H9 (cell line): ENCODE results near the gene KRT85. TPM values are rescaled to one million over a fixed set of nuclear protein-coding genes. Genes with fewer than 3 reads are reported as not detected.

Experiments used
- DNase-seq: peaks from one replicate; pipeline ENCODE4 v3.0.0-alpha.2; 2017
- H2AFZ ChIP-seq: one replicate; pipeline ENCODE4 v1.6.1; 2013; ENCODE audit warnings: mild to moderate bottlenecking, low read length, control low read depth, moderate library complexity
- H2AK5ac ChIP-seq: 2 replicates; pipeline ENCODE4 v1.6.1; 2013; ENCODE audit warnings: low read length, control low read depth, mixed read lengths; ENCODE audit not compliant: insufficient read length
- H2BK120ac ChIP-seq: one replicate; pipeline ENCODE4 v1.6.1; 2013; ENCODE audit warnings: low read depth, mild to moderate bottlenecking, low read length, control low read depth, inconsistent platforms; ENCODE audit not compliant: poor library complexity, severe bottlenecking
- H2BK12ac ChIP-seq: 2 replicates; pipeline ENCODE4 v1.6.1; 2013; ENCODE audit warnings: low read length, control low read depth, mixed read lengths, low read depth; ENCODE audit not compliant: insufficient read length
- H2BK15ac ChIP-seq: 2 replicates; pipeline ENCODE4 v1.6.1; 2013; ENCODE audit warnings: low read depth, low read length, control low read depth
- H2BK20ac ChIP-seq: one replicate; pipeline ENCODE4 v1.6.1; 2013; ENCODE audit warnings: low read depth, mild to moderate bottlenecking, low read length, control low read depth, inconsistent platforms; ENCODE audit not compliant: poor library complexity, severe bottlenecking
- H2BK5ac ChIP-seq: 2 replicates; pipeline ENCODE4 v1.6.1; 2013; ENCODE audit warnings: low read length, control low read depth, mixed read lengths; ENCODE audit not compliant: insufficient read length
- H3K14ac ChIP-seq: 2 replicates; pipeline ENCODE4 v1.6.1; 2013; ENCODE audit warnings: low read length, control low read depth; ENCODE audit not compliant: insufficient read depth
- H3K18ac ChIP-seq: 2 replicates; pipeline ENCODE4 v1.6.1; 2013; ENCODE audit warnings: low read depth, mild to moderate bottlenecking, mixed read lengths, low read length, control low read depth; ENCODE audit not compliant: insufficient read length
- H3K23ac ChIP-seq: 2 replicates; pipeline ENCODE4 v1.6.1; 2013; ENCODE audit warnings: low read length, control low read depth, mixed read lengths, low read depth; ENCODE audit not compliant: insufficient read length
- H3K23me2 ChIP-seq: 2 replicates; pipeline ENCODE4 v1.6.1; 2013; ENCODE audit warnings: low read depth, mild to moderate bottlenecking, mixed read lengths, low read length, control low read depth; ENCODE audit not compliant: insufficient read length, poor library complexity, severe bottlenecking
- H3K27ac ChIP-seq: 2 replicates; pipeline ENCODE4 v1.5.1; 2013; ENCODE audit warnings: low read length, control low read depth, mixed read lengths, low read depth; ENCODE audit not compliant: insufficient read length
- H3K27me3 ChIP-seq: 2 replicates; pipeline ENCODE4 v1.6.1; 2013; ENCODE audit warnings: low read length, control low read depth, inconsistent platforms; ENCODE audit not compliant: insufficient read depth
- H3K4ac ChIP-seq: 2 replicates; pipeline ENCODE4 v1.6.1; 2013; ENCODE audit warnings: low read depth, mild to moderate bottlenecking, control low read depth, inconsistent platforms, low read length, moderate library complexity
- H3K4me1 ChIP-seq: 2 replicates; pipeline ENCODE4 v1.6.1; 2013; ENCODE audit warnings: low read length, control low read depth, inconsistent platforms; ENCODE audit not compliant: insufficient read depth
- H3K4me2 ChIP-seq: 2 replicates; pipeline ENCODE4 v1.6.1; 2013; ENCODE audit warnings: low read length, control low read depth, mixed read lengths; ENCODE audit not compliant: insufficient read length, insufficient read depth
- H3K56ac ChIP-seq: 2 replicates; pipeline ENCODE4 v1.6.1; 2013; ENCODE audit warnings: low read depth, mild to moderate bottlenecking, mixed read lengths, low read length, control low read depth; ENCODE audit not compliant: insufficient read length
- H3K79me1 ChIP-seq: 2 replicates; pipeline ENCODE4 v1.6.1; 2013; ENCODE audit warnings: low read depth, mild to moderate bottlenecking, moderate library complexity, low read length, control low read depth, inconsistent platforms; ENCODE audit not compliant: insufficient read depth, poor library complexity, severe bottlenecking
- H3K79me2 ChIP-seq: 2 replicates; pipeline ENCODE4 v1.6.1; 2013; ENCODE audit warnings: low read length, control low read depth, inconsistent platforms; ENCODE audit not compliant: insufficient read depth
- H3K9ac ChIP-seq: 2 replicates; pipeline ENCODE4 v1.6.1; 2013; ENCODE audit warnings: low read length, control low read depth, mixed read lengths; ENCODE audit not compliant: insufficient read length; ENCODE audit errors: extremely low read depth
- H3K9me3 ChIP-seq: one replicate; pipeline ENCODE4 v1.6.1; 2013; ENCODE audit warnings: low read depth, low read length, inconsistent platforms; ENCODE audit not compliant: control insufficient read depth
- H3T11ph ChIP-seq: one replicate; pipeline ENCODE4 v1.6.1; 2013; ENCODE audit warnings: mild to moderate bottlenecking, low read length, control low read depth, inconsistent platforms
- H4K20me1 ChIP-seq: one replicate; pipeline ENCODE4 v1.6.1; 2013; ENCODE audit not compliant: control insufficient read depth, insufficient read length, insufficient read depth
- H4K5ac ChIP-seq: 2 replicates; pipeline ENCODE4 v1.6.1; 2013; ENCODE audit warnings: low read depth, mild to moderate bottlenecking, mixed read lengths, low read length, control low read depth; ENCODE audit not compliant: insufficient read length
- H4K8ac ChIP-seq: replicated peaks from 2 replicates; pipeline ENCODE4 v1.6.1; 2013; ENCODE audit warnings: low read length, control low read depth, mixed read lengths, low read depth; ENCODE audit not compliant: insufficient read length
- H4K91ac ChIP-seq: 2 replicates; pipeline ENCODE4 v1.6.1; 2013; ENCODE audit warnings: low read depth, mild to moderate bottlenecking, moderate library complexity, mixed read lengths, low read length, control low read depth; ENCODE audit not compliant: insufficient read length
- H3K27ac Mint-ChIP-seq, 3 experiments: 2 replicates in 2 of 3; 3 replicates in 1 of 3; pipeline ENCODE4 v1.8.0; 2020 to 2021; ENCODE audit warnings: mixed read lengths in 3 of 3, mild to moderate bottlenecking in 1 of 3, moderate library complexity in 1 of 3
- H3K27me3 Mint-ChIP-seq: 2 replicates; pipeline ENCODE4 v1.8.0; 2021; ENCODE audit warnings: low read depth, mild to moderate bottlenecking, moderate library complexity, mixed read lengths
- H3K36me3 Mint-ChIP-seq, 3 experiments: 2 replicates in 2 of 3; 3 replicates in 1 of 3; pipeline ENCODE4 v1.8.0; 2020 to 2021; ENCODE audit warnings: low read depth in 3 of 3, mixed read lengths in 3 of 3; ENCODE audit not compliant: insufficient read depth in 1 of 3
- H3K4me1 Mint-ChIP-seq, 2 experiments: 2 replicates each; pipeline ENCODE4 v1.8.0; 2020; ENCODE audit warnings: mixed read lengths in 2 of 2
- H3K4me3 Mint-ChIP-seq, 2 experiments: 2 replicates in 1 of 2; 3 replicates in 1 of 2; pipeline ENCODE4 v1.8.0; 2020 to 2021; ENCODE audit warnings: mild to moderate bottlenecking in 2 of 2, mixed read lengths in 2 of 2, moderate library complexity in 1 of 2
- H3K9me3 Mint-ChIP-seq, 2 experiments: 2 replicates in 1 of 2; 3 replicates in 1 of 2; pipeline ENCODE4 v1.8.0; 2020; ENCODE audit warnings: mild to moderate bottlenecking in 2 of 2, mixed read lengths in 2 of 2, moderate library complexity in 1 of 2
- CTCF ChIP-seq: fragments of 200-600 bp; sonication (generic); conservative IDR thresholded peaks from 3 replicates; pipeline ENCODE4 v1.8.0; 2021; ENCODE audit warnings: antibody characterized with exemption, mild to moderate bottlenecking
- WGBS: extraction: QIAGEN DNeasy Blood & Tissue Kit; methylation state at CpG from one replicate; pipeline ENCODE4 v1.1.7; 2013; ENCODE audit warnings: missing lambda C conversion rate, low lambda C conversion rate, mixed read lengths; ENCODE audit not compliant: insufficient read length; ENCODE audit errors: extremely low coverage; 5-methylcytosine and 5-hydroxymethylcytosine counted together
- total RNA-seq: library from RNA; stranded (reverse); gene quantifications from 2 replicates; pipeline ENCODE4 v1.2.1, GENCODE V29; 2021

Gene KRT85
- total RNA-seq, 1 experiment from 2014 or later: not detected

GRCh38 chr12:52360663-52361271, 6.5 kb downstream of the KRT85 start:
- DNase-seq: no peak
- Histone ChIP-seq H3K79me1 (no peaks in the 10 kb centered on the region), H3K9ac (no peak overlapping the region), H2BK20ac (no peak overlapping the region), H3K56ac (no peak overlapping the region), H2BK120ac (no peak overlapping the region), H3K79me2 (no peaks in the 10 kb centered on the region), H3K27ac (no peak overlapping the region), H3T11ph (no peak overlapping the region), H3K18ac (no peak overlapping the region), H3K27me3 (no peaks in the 10 kb centered on the region), H2BK5ac (no peak overlapping the region), H2BK15ac (no peak overlapping the region), H2AK5ac (no peak overlapping the region), H3K23me2 (no peaks in the 10 kb centered on the region), H2BK12ac (no peak overlapping the region), H4K8ac (no peak overlapping the region), H3K4ac (no peak overlapping the region), H4K5ac (no peak overlapping the region), H3K14ac (no peak overlapping the region), H3K23ac (no peak overlapping the region), H3K4me1 (no peaks in the 10 kb centered on the region), H2AFZ (no peak overlapping the region), H4K20me1 (no peaks in the 10 kb centered on the region), H3K9me3 (no peaks in the 10 kb centered on the region), H3K4me2 (no peak overlapping the region), H4K91ac (no peak overlapping the region)
- WGBS: no CpG with 5 or more reads among the region's 13 CpGs
- no peak for TF ChIP-seq CTCF
- peaks cover 3 to 9% of the 10 kb centered on the region in 2 experiments; a peak in 3 of 4 replicates for H3K4me1 Mint-ChIP-seq
- H3K27me3 Mint-ChIP-seq: peaks cover 7% of the 10 kb centered on the region
- H3K27ac Mint-ChIP-seq: no peak overlapping the region
- H3K9me3 Mint-ChIP-seq: no peaks in the 10 kb centered on the region; a peak in 1 of 5 replicates
- H3K36me3 Mint-ChIP-seq: no peaks in the 10 kb centered on the region
- no peak overlapping the region for H3K4me3 Mint-ChIP-seq
